Common myeloid progenitor, CD34-positive (primary cell): Measurements from ENCODE around the gene RPS14.
"Not testable (repeated sequence)": the region's sequence is repeated elsewhere in the genome, so short reads cannot be mapped to it uniquely, and the experiment has no call there.

ENCODE experiments used
- CTCF ChIA-PET: fragments of 350-600 bp; sonication (Branson Sonifier 250); formaldehyde crosslinking; loops from one replicate; lab custom pipeline; 2021; ENCODE audit warnings: antibody characterized with exemption; lab: Charles Lee
- POLR2A ChIA-PET: fragments of 350-600 bp; sonication (Branson Sonifier 250); formaldehyde crosslinking; loops from one replicate; lab custom pipeline; 2021; ENCODE audit warnings: antibody characterized with exemption; lab: Charles Lee
- DNase-seq, 3 donors: peaks; one replicate each; pipeline versions ENCODE4 v3.0.0 to v3.0.0-alpha.2; 2013
- H3K27ac ChIP-seq, 2 experiments: 1 replicate in 1 of 2; 2 replicates in 1 of 2; pipeline ENCODE4 v1.7.0; 2013; ENCODE audit warnings: inconsistent platforms in 2 of 2, low read length in 2 of 2, mild to moderate bottlenecking in 2 of 2, low read depth in 1 of 2, moderate library complexity in 1 of 2; ENCODE audit not compliant: severe bottlenecking in 2 of 2, insufficient read depth in 1 of 2, poor library complexity in 1 of 2
- H3K27me3 ChIP-seq, 5 experiments: replicated peaks in 2 of 5; 1 replicate in 3 of 5; 2 replicates in 2 of 5; pipeline versions ENCODE4 v1.6.1 to v1.7.0; 2013; ENCODE audit warnings: low read length in 4 of 5, mild to moderate bottlenecking in 2 of 5, moderate library complexity in 2 of 5, inconsistent platforms in 1 of 5; ENCODE audit not compliant: insufficient read depth in 5 of 5, control insufficient read depth in 4 of 5
- H3K36me3 ChIP-seq, 4 experiments: 1 replicate in 2 of 4; 2 replicates in 2 of 4; pipeline versions ENCODE4 v1.6.1 to v1.7.0; 2013; ENCODE audit warnings: low read length in 3 of 4, control low read depth in 1 of 4, mild to moderate bottlenecking in 1 of 4; ENCODE audit not compliant: control insufficient read depth in 4 of 4, insufficient read depth in 4 of 4
- H3K4me1 ChIP-seq, 4 experiments: 1 replicate in 3 of 4; 2 replicates in 1 of 4; pipeline versions ENCODE4 v1.6.1 to v1.7.1; 2013; ENCODE audit warnings: low read length in 3 of 4, mild to moderate bottlenecking in 3 of 4, control low read depth in 1 of 4, inconsistent platforms in 1 of 4, moderate library complexity in 1 of 4; ENCODE audit not compliant: control insufficient read depth in 4 of 4, insufficient read depth in 4 of 4; ENCODE audit errors: control extremely low read depth in 1 of 4
- H3K4me3 ChIP-seq, 7 experiments: 1 replicate in 4 of 7; 2 replicates in 3 of 7; pipeline versions ENCODE4 v1.5.1 to v1.7.0; 2013; ENCODE audit warnings: mild to moderate bottlenecking in 7 of 7, low read length in 6 of 7, moderate library complexity in 6 of 7, inconsistent platforms in 2 of 7, low read depth in 2 of 7, control low read depth in 1 of 7; ENCODE audit not compliant: insufficient read depth in 4 of 7, control insufficient read depth in 1 of 7; ENCODE audit errors: extremely low read depth in 1 of 7
- H3K9me3 ChIP-seq, 5 experiments: 1 replicate in 4 of 5; 2 replicates in 1 of 5; pipeline versions ENCODE4 v1.6.1 to v1.7.1; 2013; ENCODE audit warnings: low read length in 4 of 5, mild to moderate bottlenecking in 2 of 5, inconsistent platforms in 1 of 5, low read depth in 1 of 5, moderate library complexity in 1 of 5; ENCODE audit not compliant: control insufficient read depth in 4 of 5, insufficient read depth in 2 of 5; ENCODE audit errors: control extremely low read depth in 1 of 5
- WGBS: methylation state at CpG from one replicate; pipeline ENCODE4 v1.1.5; 2013; ENCODE audit not compliant: insufficient coverage; 5-methylcytosine and 5-hydroxymethylcytosine counted together

Gene RPS14

GRCh38 chr5:150431048-150431447 lies 18.5 kb downstream of the RPS14 start:
- POLR2A ChIA-PET, result no interaction called here
- H3K36me3 ChIP-seq, result no peaks in the 10 kb centered on the region
- no peaks in the 10 kb centered on the region for H3K27me3 ChIP-seq
- H3K9me3 ChIP-seq, result no peaks in the 10 kb centered on the region
- no peak overlapping the region for H3K27ac ChIP-seq
- CTCF ChIA-PET, result interaction anchor here (1.2 to 10.1 kb wide), 2 partner anchors 15 to 35 kb away, joined by 4 to 165 read pairs; no protein-coding TSS in a partner anchor
- DNase-seq, result no peak
- H3K4me3 ChIP-seq, result no peak overlapping the region
- WGBS, result 98% methylated on average over 17 of the region's 18 CpGs
- H3K4me1 ChIP-seq, result peaks cover 0 to 3% (median 1%) of the 10 kb centered on the region in 4 experiments

- Histone ChIP-seq H3K4me1 (no peaks in the 10 kb centered on the region), H3K36me3 (no peaks in the 10 kb centered on the region), H3K27me3 (no peaks in the 10 kb centered on the region), H3K27ac (no peak overlapping the region), H3K9me3 (no peaks in the 10 kb centered on the region), H3K4me3 (no peak overlapping the region)
- WGBS, result 80% methylated on average over 4 of the region's 5 CpGs
- POLR2A ChIA-PET, result no interaction called here
- CTCF ChIA-PET, result interaction anchor here (0.6 to 1.4 kb wide), 4 partner anchors 16 to 464 kb away, joined by 3 to 4 read pairs (median 3); partner anchors contain the start of gene CD74
- no peak for DNase-seq
These were observed 20.1 kb downstream of the RPS14 start for GRCh38 chr5:150429410-150429873.

- H3K27me3 ChIP-seq, result no peaks in the 10 kb centered on the region
- H3K4me1 ChIP-seq, result no peaks in the 10 kb centered on the region
- POLR2A ChIA-PET, result no interaction called here
- no peaks in the 10 kb centered on the region for H3K9me3 ChIP-seq
- H3K36me3 ChIP-seq, result no peaks in the 10 kb centered on the region
- no peak overlapping the region for H3K4me3 ChIP-seq
- no peak overlapping the region for H3K27ac ChIP-seq
- no peak for DNase-seq
- 100% methylated on average over 2 of the region's 5 CpGs for whole genome bisulfite sequencing
- CTCF ChIA-PET, result interaction anchor here (0.6 to 1.0 kb wide), 3 partner anchors 18 to 464 kb away, joined by 3 read pairs; no protein-coding TSS in a partner anchor
These were observed 20.6 kb downstream of the RPS14 start for GRCh38 chr5:150428978-150429377.

- Histone ChIP-seq H3K4me1 (no peaks in the 10 kb centered on the region), H3K36me3 (no peaks in the 10 kb centered on the region), H3K9me3 (no peaks in the 10 kb centered on the region), H3K27me3 (no peaks in the 10 kb centered on the region), H3K4me3 (no peak overlapping the region), H3K27ac (no peak overlapping the region)
- ChIA-PET POLR2A (interaction anchor here (0.6 kb wide), 1 partner anchor 33 kb away, joined by 3 read pairs; no protein-coding TSS in a partner anchor), CTCF (interaction anchor here (1.1 kb wide), 1 partner anchor 12 kb away, joined by 4 read pairs; no protein-coding TSS in a partner anchor)
- DNase-seq, result no peak
- WGBS, result 94% methylated on average over 15 of the region's 18 CpGs
These were observed 21.2 kb downstream of the RPS14 start for GRCh38 chr5:150428106-150428876.

GRCh38 chr5:150426165-150426564 lies 23.4 kb downstream of the RPS14 start:
- H3K4me1 ChIP-seq, DNase-seq, H3K27ac ChIP-seq, H3K36me3 ChIP-seq, POLR2A ChIA-PET, H3K4me3 ChIP-seq, H3K27me3 ChIP-seq, H3K9me3 ChIP-seq: not testable (repeated sequence)
- CTCF ChIA-PET, result interaction anchor here (0.9 to 1.2 kb wide), 2 partner anchors 10 to 30 kb away, joined by 3 to 4 read pairs; no protein-coding TSS in a partner anchor
- WGBS, result 100% methylated on average over 1 of the region's 9 CpGs

GRCh38 chr5:150422758-150423157 lies 26.8 kb downstream of the RPS14 start:
- no peak overlapping the region for H3K4me3 ChIP-seq
- no peaks in the 10 kb centered on the region for H3K36me3 ChIP-seq
- no peaks in the 10 kb centered on the region for H3K27me3 ChIP-seq
- DNase-seq, result no peak
- ChIA-PET CTCF (interaction anchor here (0.6 to 1.9 kb wide), 5 partner anchors 10 to 36 kb away, joined by 3 to 10 read pairs (median 7); partner anchors contain the start of gene CD74), POLR2A (interaction anchor here (1.7 kb wide), 1 partner anchor 10 kb away, joined by 6 read pairs; the partner anchor contains the start of gene CD74)
- H3K4me1 ChIP-seq, result peaks cover 3 to 15% (median 10%) of the 10 kb centered on the region in 4 experiments
- no peak overlapping the region for H3K27ac ChIP-seq
- WGBS, result 100% methylated on average over 2 of the region's 3 CpGs
- H3K9me3 ChIP-seq, result no peaks in the 10 kb centered on the region

GRCh38 chr5:150422075-150422474 lies 27.5 kb downstream of the RPS14 start:
- Histone ChIP-seq H3K9me3 (no peaks in the 10 kb centered on the region), H3K27me3 (no peaks in the 10 kb centered on the region), H3K36me3 (no peaks in the 10 kb centered on the region), H3K27ac (no peak overlapping the region), H3K4me3 (no peak overlapping the region), H3K4me1 (peaks cover 3 to 15% (median 10%) of the 10 kb centered on the region in 4 experiments)
- POLR2A ChIA-PET, result interaction anchor here (1.7 kb wide), 1 partner anchor 9 kb away, joined by 6 read pairs; the partner anchor contains the start of gene CD74
- WGBS, result 100% methylated on average over 2 of the region's 4 CpGs
- CTCF ChIA-PET, result interaction anchor here (0.8 to 1.7 kb wide), 6 partner anchors 9 to 24 kb away, joined by 3 to 8 read pairs (median 4); partner anchors contain the start of gene CD74
- no peak for DNase-seq
